PC-3 (cell line): Measurements from ENCODE around the gene PLOD1. TPM values are rescaled to one million over a fixed set of nuclear protein-coding genes. Genes with fewer than 3 reads are reported as not detected.

ENCODE experiments used
- ATAC-seq: fragments of 200-7000 bp; cut with Tn5 transposase; 2 replicates; pipeline ENCODE4 v1.9.1; 2020; ENCODE audit warnings: mild to moderate bottlenecking, moderate library complexity
- BruUV-seq: library from RNA; stranded (reverse); fragments of 400-500 nt; replicated peaks from 2 replicates; lab custom pipeline; 2021; lab: Mats Ljungman, UMichigan
- CTCF ChIA-PET: fragments of 300-600 bp; sonication (Branson Sonifier 250); formaldehyde crosslinking; loops from one replicate; lab custom pipeline; 2022; ENCODE audit warnings: antibody characterized with exemption; lab: Charles Lee
- POLR2A ChIA-PET: fragments of 300-600 bp; sonication (Branson Sonifier 250); formaldehyde crosslinking; loops from one replicate; lab custom pipeline; 2022; ENCODE audit warnings: antibody characterized with exemption; ENCODE audit not compliant: unreplicated experiment; lab: Charles Lee
- DNase-seq: peaks from one replicate; pipeline ENCODE4 v3.0.0-alpha.2; 2015
- H2AFZ ChIP-seq: fragments of 300-600 bp; sonication (generic); 2 replicates; pipeline ENCODE4 v1.6.0; 2016; ENCODE audit warnings: antibody characterized with exemption, low read length
- H3F3A ChIP-seq: fragments of 300-600 bp; sonication (generic); one replicate; pipeline ENCODE4 v1.6.0; 2017; ENCODE audit warnings: antibody characterized with exemption, low read length, control low read depth, mild to moderate bottlenecking; ENCODE audit not compliant: unreplicated experiment
- H3K27ac ChIP-seq: fragments of 300-600 bp; sonication (generic); 2 replicates; pipeline ENCODE4 v1.5.1; 2016; ENCODE audit warnings: mild to moderate bottlenecking, low read length
- H3K27me3 ChIP-seq: fragments of 300-600 bp; sonication (generic); 2 replicates; pipeline ENCODE4 v1.6.1; 2016; ENCODE audit warnings: low read length, mixed read lengths
- H3K36me3 ChIP-seq: fragments of 300-600 bp; sonication (generic); 2 replicates; pipeline ENCODE4 v1.6.1; 2016; ENCODE audit warnings: low read depth, mixed run types, low read length, mixed read lengths
- H3K4me1 ChIP-seq: fragments of 300-600 bp; sonication (generic); 2 replicates; pipeline ENCODE4 v1.5.1; 2016; ENCODE audit warnings: low read length; ENCODE audit not compliant: insufficient read depth
- H3K4me2 ChIP-seq: fragments of 300-600 bp; sonication (generic); 2 replicates; pipeline ENCODE4 v1.6.0; 2016; ENCODE audit warnings: low read length
- H3K4me3 ChIP-seq: fragments of 300-600 bp; sonication (generic); 2 replicates; pipeline ENCODE4 v1.5.1; 2016; ENCODE audit warnings: mild to moderate bottlenecking, low read length, mixed read lengths
- H3K79me2 ChIP-seq: fragments of 300-600 bp; sonication (generic); 2 replicates; pipeline ENCODE4 v1.6.1; 2017; ENCODE audit warnings: low read length, mixed read lengths
- H3K9ac ChIP-seq: fragments of 300-600 bp; sonication (generic); 2 replicates; pipeline ENCODE4 v1.6.0; 2016; ENCODE audit warnings: mild to moderate bottlenecking, low read length
- H3K9me2 ChIP-seq: fragments of 300-600 bp; sonication (generic); replicated peaks from 2 replicates; pipeline ENCODE4 v1.6.1; 2016; ENCODE audit warnings: mixed run types, low read length, mixed read lengths
- H3K9me3 ChIP-seq: fragments of 300-600 bp; sonication (generic); 2 replicates; pipeline ENCODE4 v1.6.1; 2016; ENCODE audit warnings: low read length, mixed read lengths
- H4K20me1 ChIP-seq: fragments of 300-600 bp; sonication (generic); 2 replicates; pipeline ENCODE4 v1.6.1; 2016; ENCODE audit warnings: low read length, mixed read lengths
- EZH2 ChIP-seq: fragments of 300-600 bp; sonication (generic); IDR thresholded peaks from one replicate; pipeline ENCODE4 v1.6.1; 2017; ENCODE audit warnings: antibody characterized with exemption, mild to moderate bottlenecking, low read length; ENCODE audit not compliant: unreplicated experiment
- EZH2phosphoT487 ChIP-seq: fragments of 300-600 bp; sonication (generic); IDR thresholded peaks from 2 replicates; pipeline ENCODE4 v1.6.1; 2018; ENCODE audit warnings: mild to moderate bottlenecking, antibody characterized with exemption, low read length, borderline replicate concordance
- intact Hi-C: fragments of 100-400 bp; cut with micrococcal nuclease; formaldehyde crosslinking; loops from 2 replicates; pipeline ENCODE4 v1.9.0; 2023
- total RNA-seq: library from RNA; depleted of rRNA; stranded (reverse); fragments of >200 nt; gene quantifications from 2 replicates; pipeline ENCODE4 v1.2.3, GENCODE V29; 2014
- TF ChIP-seq, protein P1 (sequence below): fragments of 300-600 bp; sonication (generic); conservative IDR thresholded peaks from 2 replicates; pipeline ENCODE4 v1.5.1; 2017; ENCODE audit warnings: antibody characterized with exemption, low read depth, mild to moderate bottlenecking, low read length

PLOD1 gene
- total RNA-seq, 1 experiment from 2014 or later = 179 TPM

DNA sequence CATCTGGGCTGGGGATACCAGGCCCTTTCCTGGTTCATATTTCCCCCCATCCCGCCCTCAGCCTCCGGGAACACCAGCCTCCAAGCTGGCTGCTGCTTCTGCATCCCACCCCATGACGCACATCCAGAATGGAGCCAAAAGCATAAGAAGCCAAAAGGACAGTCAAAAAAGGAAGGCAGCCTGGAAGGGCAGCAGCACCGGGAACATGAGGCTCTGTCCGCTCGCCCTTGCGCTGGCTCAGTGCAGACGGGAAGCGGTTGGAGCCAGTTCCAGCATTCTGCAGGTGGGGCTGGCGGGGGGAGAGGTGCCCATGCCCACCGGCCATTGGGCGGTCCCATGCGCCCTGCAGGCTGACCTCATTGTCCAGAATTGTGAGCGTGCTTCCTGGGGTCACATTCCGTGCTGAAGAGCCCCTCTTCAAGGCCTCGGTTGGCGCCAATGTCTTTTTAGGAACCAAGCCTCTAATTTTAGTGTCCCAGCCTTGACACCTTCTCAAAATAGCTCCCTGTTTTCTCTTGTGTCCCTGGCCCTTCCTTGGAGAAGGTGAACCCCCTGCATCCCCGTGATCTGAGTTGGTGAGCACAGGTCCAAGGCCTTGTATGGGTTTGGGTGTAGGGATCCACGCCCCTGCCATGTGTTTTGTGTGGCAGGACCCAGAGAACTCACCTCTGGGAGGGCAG is 47.4 kb upstream of the PLOD1 start:
- ATAC-seq (no peak), DNase-seq (no peak)
- intact Hi-C loops = no loop called here
- H2AFZ ChIP-seq = no peak overlapping the region
- H3F3A ChIP-seq = no peaks in the 10 kb centered on the region
- H3K36me3 ChIP-seq = no peaks in the 10 kb centered on the region
- H3K9ac ChIP-seq = no peak overlapping the region
- no peak overlapping the region for H3K4me2 ChIP-seq
- POLR2A ChIA-PET = no interaction called here
- no peaks in the 10 kb centered on the region for H3K4me1 ChIP-seq
- no TSS peak for BruUV-seq
- no peaks in the 10 kb centered on the region for H3K9me2 ChIP-seq
- no peak overlapping the region for H3K27ac ChIP-seq
- no peaks in the 10 kb centered on the region for H3K9me3 ChIP-seq
- no peaks in the 10 kb centered on the region for H3K27me3 ChIP-seq
- no peaks in the 10 kb centered on the region for H4K20me1 ChIP-seq
- no peak overlapping the region for H3K4me3 ChIP-seq
- H3K79me2 ChIP-seq = no peaks in the 10 kb centered on the region
- TF ChIP-seq, protein P1, sequence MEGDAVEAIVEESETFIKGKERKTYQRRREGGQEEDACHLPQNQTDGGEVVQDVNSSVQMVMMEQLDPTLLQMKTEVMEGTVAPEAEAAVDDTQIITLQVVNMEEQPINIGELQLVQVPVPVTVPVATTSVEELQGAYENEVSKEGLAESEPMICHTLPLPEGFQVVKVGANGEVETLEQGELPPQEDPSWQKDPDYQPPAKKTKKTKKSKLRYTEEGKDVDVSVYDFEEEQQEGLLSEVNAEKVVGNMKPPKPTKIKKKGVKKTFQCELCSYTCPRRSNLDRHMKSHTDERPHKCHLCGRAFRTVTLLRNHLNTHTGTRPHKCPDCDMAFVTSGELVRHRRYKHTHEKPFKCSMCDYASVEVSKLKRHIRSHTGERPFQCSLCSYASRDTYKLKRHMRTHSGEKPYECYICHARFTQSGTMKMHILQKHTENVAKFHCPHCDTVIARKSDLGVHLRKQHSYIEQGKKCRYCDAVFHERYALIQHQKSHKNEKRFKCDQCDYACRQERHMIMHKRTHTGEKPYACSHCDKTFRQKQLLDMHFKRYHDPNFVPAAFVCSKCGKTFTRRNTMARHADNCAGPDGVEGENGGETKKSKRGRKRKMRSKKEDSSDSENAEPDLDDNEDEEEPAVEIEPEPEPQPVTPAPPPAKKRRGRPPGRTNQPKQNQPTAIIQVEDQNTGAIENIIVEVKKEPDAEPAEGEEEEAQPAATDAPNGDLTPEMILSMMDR = no peak
- TF ChIP-seq EZH2 (no peak), EZH2phosphoT487 (no peak)
- CTCF ChIA-PET = interaction anchor here (0.6 kb wide), 2 partner anchors 27 to 205 kb away, joined by 3 read pairs; no protein-coding TSS in a partner anchor

DNA sequence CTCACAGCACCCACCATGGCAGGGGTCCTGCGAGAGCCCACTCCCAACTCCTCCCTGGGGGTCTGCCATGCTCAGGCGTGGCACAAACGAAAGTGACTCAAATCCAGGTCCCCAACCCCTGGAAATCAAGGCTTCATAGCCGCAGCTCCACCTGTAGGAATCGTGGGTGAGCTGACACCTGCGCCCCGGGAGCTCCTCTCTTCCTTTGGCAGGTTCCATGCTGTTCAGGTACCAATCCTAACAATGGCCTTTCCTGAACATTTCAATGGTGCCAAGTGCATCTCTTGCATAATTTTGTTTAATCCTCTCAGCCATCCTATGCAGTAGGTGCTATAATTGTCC is 46.9 kb upstream of the PLOD1 start:
- ChIA-PET CTCF (interaction anchor here (0.6 kb wide), 1 partner anchor 27 kb away, joined by 3 read pairs; no protein-coding TSS in a partner anchor), POLR2A (no interaction called here)
- Histone ChIP-seq H2AFZ (no peak overlapping the region), H3K4me3 (no peak overlapping the region), H3K27me3 (no peaks in the 10 kb centered on the region), H3K9me3 (no peaks in the 10 kb centered on the region), H4K20me1 (no peaks in the 10 kb centered on the region), H3K9ac (no peak overlapping the region), H3F3A (no peaks in the 10 kb centered on the region), H3K4me2 (no peak overlapping the region), H3K79me2 (no peaks in the 10 kb centered on the region), H3K9me2 (no peaks in the 10 kb centered on the region), H3K27ac (no peak overlapping the region), H3K4me1 (no peaks in the 10 kb centered on the region), H3K36me3 (no peaks in the 10 kb centered on the region)
- no TSS peak for BruUV-seq
- no peak for DNase-seq
- intact Hi-C loops = no loop called here
- TF ChIP-seq EZH2 (no peak), EZH2phosphoT487 (no peak)
- TF ChIP-seq, protein P1 = no peak
- no peak for ATAC-seq

DNA sequence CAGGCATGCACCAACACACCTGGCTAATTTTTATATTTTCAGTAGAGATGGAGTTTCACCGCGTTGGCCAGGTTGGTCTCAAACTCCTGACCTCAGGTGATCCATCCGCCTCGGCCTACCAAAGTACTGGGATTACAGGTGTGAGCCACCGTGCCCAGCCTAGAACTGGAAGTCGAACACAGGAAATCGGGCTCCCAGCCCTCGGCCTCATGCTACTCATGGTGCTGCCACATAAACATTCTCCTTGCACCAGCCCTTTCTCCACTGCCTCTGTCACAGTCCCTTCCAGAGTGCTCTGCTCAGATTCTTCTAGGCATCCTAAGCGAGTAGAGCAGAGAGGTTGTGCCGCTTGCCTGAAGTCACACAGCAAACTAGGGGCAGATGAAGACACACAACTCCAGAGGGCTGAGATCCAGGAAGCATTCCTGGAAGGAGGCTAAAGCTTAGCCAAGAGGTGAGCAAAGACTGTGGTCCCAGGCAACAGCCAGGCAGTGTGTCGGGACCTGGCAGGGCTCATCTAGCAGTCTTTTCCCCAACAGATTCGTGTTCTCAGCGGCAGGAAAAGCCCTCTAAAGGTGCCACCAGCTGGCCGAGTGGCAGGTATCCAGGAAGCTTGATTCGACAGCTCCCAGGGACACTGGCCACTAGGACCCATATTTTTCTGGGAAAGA is 46.2 kb upstream of the PLOD1 start:
- DNase-seq = no peak
- CTCF ChIA-PET = no interaction called here

More for the DNA sequence above, 46.2 kb upstream of the PLOD1 start:
- Histone ChIP-seq H3K79me2 (no peaks in the 10 kb centered on the region), H3K4me2 (no peak overlapping the region), H3K9me3 (no peaks in the 10 kb centered on the region), H4K20me1 (no peaks in the 10 kb centered on the region), H3F3A (no peaks in the 10 kb centered on the region), H3K27me3 (no peaks in the 10 kb centered on the region), H3K9ac (no peak overlapping the region), H3K27ac (no peak overlapping the region), H3K4me3 (no peak overlapping the region), H2AFZ (no peak overlapping the region), H3K36me3 (no peaks in the 10 kb centered on the region), H3K4me1 (no peaks in the 10 kb centered on the region), H3K9me2 (no peaks in the 10 kb centered on the region)
- intact Hi-C loops = no loop called here
- no peak for ATAC-seq
- TF ChIP-seq EZH2 (no peak), EZH2phosphoT487 (no peak)
- TF ChIP-seq, protein P1 = no peak
- BruUV-seq = no TSS peak
- POLR2A ChIA-PET = interaction anchor here (0.6 kb wide), 2 partner anchors 20 to 21 kb away, joined by 3 to 4 read pairs; no protein-coding TSS in a partner anchor
